K562 (cell line): ENCODE data around the gene LETM1.

Source experiments
- BRD4 ChIP-seq: fragments of 200-600 bp; sonication (generic); IDR thresholded peaks from 2 replicates; pipeline ENCODE4 v1.6.1; 2017; ENCODE audit warnings: inconsistent platforms
- GABPB2 ChIP-seq: fragments of 250-450 bp; sonication (Bioruptor Pico); conservative IDR thresholded peaks from 2 replicates; pipeline ENCODE4 v1.5.1; 2021; ENCODE audit warnings: mild to moderate bottlenecking
- POLR2A ChIP-seq: fragments of 450-650 bp; conservative IDR thresholded peaks from 2 replicates; pipeline ENCODE4 v1.6.1; 2016
- POLR2AphosphoS5 ChIP-seq: IDR thresholded peaks from 2 replicates; pipeline ENCODE4 v1.6.1; 2011; ENCODE audit warnings: mild to moderate bottlenecking, low read depth, low read length, moderate library complexity; ENCODE audit not compliant: control insufficient read depth, insufficient read depth
- TEAD1 ChIP-seq, 2 experiments: fragments of 450-650 bp in 1 of 2; sonication (generic) in 1 of 2; formaldehyde crosslinking; IDR thresholded peaks; 2 replicates each; pipeline versions ENCODE4 v1.4.0 to v1.8.0; 2020 to 2022; ENCODE audit warnings: mild to moderate bottlenecking in 2 of 2, missing genetic modification reagents in 1 of 2
- ZNF583 ChIP-seq: fragments of 250-450 bp; sonication (Bioruptor Pico); IDR thresholded peaks from 2 replicates; pipeline ENCODE4 v1.4.0; 2020

- peak; percentile 61 for TF ChIP-seq POLR2AphosphoS5
- TF ChIP-seq TEAD1 (CRISPR knock-in tag; IDR thresholded peaks at IDR 0.05): peak; percentile 63 to 85; a peak in 2 of 4 replicates
- TF ChIP-seq GABPB2 (CRISPR knock-in tag): no peak
- TF ChIP-seq ZNF583: peak; percentile 76; the same call in 1 of the 2 replicates
- peak; percentile 78 for TF ChIP-seq BRD4
- TF ChIP-seq POLR2A: peak; percentile 85
Measured at GRCh38 chr4:1870578-1871443, 14.9 kb upstream of the LETM1 start, which contains the start of gene NSD2.
